ENCODE measurements around the gene SPTBN1.

GRCh38 chr2:54473851-54474250 is 17.7 kb downstream of the SPTBN1 start:
- TF ChIP-seq CTCF (conservative IDR thresholded peaks at IDR 0.05; ENCODE audit: low read length) (no peak), EZH2phosphoT487 (IDR thresholded peaks at IDR 0.05; ENCODE audit: borderline replicate concordance, low read depth, low read length) (no peak)

Measured in OCI-LY7 (cell line).